Fibroblast of skin of right biceps (primary cell): ENCODE results near the gene LRRC43.
A peak's percentile ranks its signal among the peaks of the same experiment; 100 is the strongest.

Experiments used
- DNase-seq: peaks from one replicate; pipeline ENCODE4 v3.0.0-alpha.2; 2013

Gene LRRC43

GRCh38 chr12:122182887-122183587 lies at the start of gene LRRC43:
LRRC43 (plus strand) TSS chr12:122183123; CDS start chr12:122183145, 22 bp downstream.
- DNase-seq: peak; percentile 24

- no peak for DNase-seq
Observed at GRCh38 chr12:122133192-122133950, 49.6 kb upstream of the LRRC43 start.

- no peak for DNase-seq
Observed at GRCh38 chr12:122135437-122136031, 47.4 kb upstream of the LRRC43 start.

GRCh38 chr12:122137229-122137628 lies 45.7 kb upstream of the LRRC43 start:
- no peak for DNase-seq

- no peak for DNase-seq
Observed at GRCh38 chr12:122137681-122138080, 45.2 kb upstream of the LRRC43 start.

GRCh38 chr12:122138181-122138580 lies 44.7 kb upstream of the LRRC43 start:
- no peak for DNase-seq

GRCh38 chr12:122138616-122139015 lies 44.3 kb upstream of the LRRC43 start:
- DNase-seq: no peak

GRCh38 chr12:122139266-122139665 lies 43.7 kb upstream of the LRRC43 start:
- DNase-seq: no peak

- no peak for DNase-seq
Observed at GRCh38 chr12:122139941-122140340, 43.0 kb upstream of the LRRC43 start.

- no peak for DNase-seq
Observed at GRCh38 chr12:122140467-122141257, 42.3 kb upstream of the LRRC43 start.

- no peak for DNase-seq
Observed at GRCh38 chr12:122141911-122142725, 40.8 kb upstream of the LRRC43 start.

- no peak for DNase-seq
Observed at GRCh38 chr12:122142857-122143256, 40.1 kb upstream of the LRRC43 start.

GRCh38 chr12:122144885-122145284 lies 38.0 kb upstream of the LRRC43 start:
- no peak for DNase-seq

GRCh38 chr12:122145505-122146330 lies 37.2 kb upstream of the LRRC43 start:
- no peak for DNase-seq

GRCh38 chr12:122147514-122148290 lies 35.2 kb upstream of the LRRC43 start:
- DNase-seq: no peak

- DNase-seq: peak; percentile 6
Observed at GRCh38 chr12:122148657-122149056, 34.3 kb upstream of the LRRC43 start.

- DNase-seq: no peak
Observed at GRCh38 chr12:122150127-122150681, 32.7 kb upstream of the LRRC43 start.

GRCh38 chr12:122152754-122153153 lies 30.2 kb upstream of the LRRC43 start:
- DNase-seq: no peak

GRCh38 chr12:122155705-122156104 lies 27.2 kb upstream of the LRRC43 start:
- DNase-seq: no peak

GRCh38 chr12:122158700-122159285 lies 24.1 kb upstream of the LRRC43 start:
- DNase-seq: no peak
